HG02571 (cell line): ENCODE measurements around the gene ZNF831.

Source experiments
- ATAC-seq: cut with Tn5 transposase; IDR thresholded peaks from one replicate; pipeline ENCODE4 v1.9.1; 2021; ENCODE audit warnings: mild to moderate bottlenecking, moderate library complexity; ENCODE audit not compliant: unreplicated experiment

Gene ZNF831

GRCh38 chr20:59157064-59157463 lies 6.6 kb upstream of the ZNF831 start:
- no peak for ATAC-seq

GRCh38 chr20:59157531-59157930 lies 6.1 kb upstream of the ZNF831 start:
- ATAC-seq, result no peak

- no peak for ATAC-seq
These were observed 5.6 kb upstream of the ZNF831 start for GRCh38 chr20:59157961-59158541.

GRCh38 chr20:59158673-59159072 lies 4.9 kb upstream of the ZNF831 start:
- no peak for ATAC-seq

GRCh38 chr20:59159091-59159490 lies 4.5 kb upstream of the ZNF831 start:
- no peak for ATAC-seq

- ATAC-seq, result no peak
These were observed 3.9 kb upstream of the ZNF831 start for GRCh38 chr20:59159493-59160376.

GRCh38 chr20:59160389-59161115 lies 3.1 kb upstream of the ZNF831 start:
- ATAC-seq, result no peak

GRCh38 chr20:59161721-59162120 lies 1.9 kb upstream of the ZNF831 start:
- ATAC-seq, result no peak

GRCh38 chr20:59164686-59165391 lies 1.2 kb downstream of the ZNF831 start:
- no peak for ATAC-seq

GRCh38 chr20:59165396-59165795 lies 1.8 kb downstream of the ZNF831 start:
- no peak for ATAC-seq

- no peak for ATAC-seq
These were observed 2.5 kb downstream of the ZNF831 start for GRCh38 chr20:59165891-59166709.

- ATAC-seq, result no peak
These were observed 7.1 kb downstream of the ZNF831 start for GRCh38 chr20:59170406-59171349.

- no peak for ATAC-seq
These were observed 8.4 kb downstream of the ZNF831 start for GRCh38 chr20:59171986-59172385.

GRCh38 chr20:59173938-59174491 lies 10.4 kb downstream of the ZNF831 start:
- no peak for ATAC-seq

GRCh38 chr20:59175002-59175401 lies 11.4 kb downstream of the ZNF831 start:
- no peak for ATAC-seq

- no peak for ATAC-seq
These were observed 12.2 kb downstream of the ZNF831 start for GRCh38 chr20:59175861-59176260.

GRCh38 chr20:59176812-59177211 lies 13.2 kb downstream of the ZNF831 start:
- no peak for ATAC-seq

GRCh38 chr20:59177266-59178250 lies 13.9 kb downstream of the ZNF831 start:
- no peak for ATAC-seq
